Stimulated activated naive CD8-positive, alpha-beta T cell treated with anti-CD3 and anti-CD28 coated beads, Interleukin-15, Interleukin-2, amounts not matched to agents 100 ng/mL and 50 ng/mL, for 24 hours (primary cell): ENCODE data around the gene CLDN10.
"Not testable (repeated sequence)": the region's sequence is repeated elsewhere in the genome, so short reads cannot be mapped to it uniquely, and the experiment has no call there.

ENCODE experiments used
- H3K27ac Mint-ChIP-seq: one replicate; pipeline ENCODE4 v1.8.0; 2021; ENCODE audit warnings: mild to moderate bottlenecking, mixed read lengths
- H3K27me3 Mint-ChIP-seq: one replicate; pipeline ENCODE4 v1.8.0; 2021; ENCODE audit warnings: mixed read lengths
- H3K36me3 Mint-ChIP-seq: one replicate; pipeline ENCODE4 v1.8.0; 2021; ENCODE audit warnings: low read depth, mixed read lengths
- H3K4me1 Mint-ChIP-seq: one replicate; pipeline ENCODE4 v1.8.0; 2021; ENCODE audit warnings: low read depth, mixed read lengths
- H3K4me3 Mint-ChIP-seq: one replicate; pipeline ENCODE4 v1.8.0; 2021; ENCODE audit warnings: mild to moderate bottlenecking, mixed read lengths
- H3K9me3 Mint-ChIP-seq: one replicate; pipeline ENCODE4 v1.8.0; 2021; ENCODE audit warnings: mixed read lengths

The CLDN10 gene

GRCh38 chr13:95560387-95560786 lies 7.9 kb downstream of the CLDN10 start:
- Mint-ChIP-seq H3K4me3 (no peak overlapping the region), H3K9me3 (no peaks in the 10 kb centered on the region), H3K27me3 (peaks cover 39% of the 10 kb centered on the region), H3K4me1 (no peaks in the 10 kb centered on the region), H3K27ac (no peak overlapping the region), H3K36me3 (no peaks in the 10 kb centered on the region)

- Mint-ChIP-seq H3K4me3 (no peak overlapping the region), H3K9me3 (no peaks in the 10 kb centered on the region), H3K27ac (no peak overlapping the region), H3K4me1 (no peaks in the 10 kb centered on the region), H3K36me3 (no peaks in the 10 kb centered on the region), H3K27me3 (peaks cover 42% of the 10 kb centered on the region)
These were observed 11.6 kb downstream of the CLDN10 start for GRCh38 chr13:95564091-95564490.

- H3K36me3 Mint-ChIP-seq, result no peaks in the 10 kb centered on the region
- no peak overlapping the region for H3K27ac Mint-ChIP-seq
- peaks cover 42% of the 10 kb centered on the region for H3K27me3 Mint-ChIP-seq
- H3K9me3 Mint-ChIP-seq, result no peaks in the 10 kb centered on the region
- no peak overlapping the region for H3K4me3 Mint-ChIP-seq
- H3K4me1 Mint-ChIP-seq, result no peaks in the 10 kb centered on the region
These were observed 12.3 kb downstream of the CLDN10 start for GRCh38 chr13:95564733-95565291.

GRCh38 chr13:95565758-95566157 lies 13.2 kb downstream of the CLDN10 start:
- H3K4me3 Mint-ChIP-seq, H3K9me3 Mint-ChIP-seq, H3K36me3 Mint-ChIP-seq, H3K4me1 Mint-ChIP-seq, H3K27ac Mint-ChIP-seq: not testable (repeated sequence)
- H3K27me3 Mint-ChIP-seq, result peaks cover 41% of the 10 kb centered on the region

- no peak overlapping the region for H3K4me3 Mint-ChIP-seq
- H3K27ac Mint-ChIP-seq, result no peak overlapping the region
- H3K27me3 Mint-ChIP-seq, result peaks cover 39% of the 10 kb centered on the region
- no peaks in the 10 kb centered on the region for H3K9me3 Mint-ChIP-seq
- H3K36me3 Mint-ChIP-seq, result no peaks in the 10 kb centered on the region
- H3K4me1 Mint-ChIP-seq, result no peaks in the 10 kb centered on the region
These were observed 15.6 kb downstream of the CLDN10 start for GRCh38 chr13:95568131-95568530.

- no peak overlapping the region for H3K27ac Mint-ChIP-seq
- H3K9me3 Mint-ChIP-seq, result no peaks in the 10 kb centered on the region
- no peaks in the 10 kb centered on the region for H3K36me3 Mint-ChIP-seq
- peaks cover 33% of the 10 kb centered on the region for H3K27me3 Mint-ChIP-seq
- H3K4me1 Mint-ChIP-seq, result no peaks in the 10 kb centered on the region
- no peak overlapping the region for H3K4me3 Mint-ChIP-seq
These were observed 17.5 kb downstream of the CLDN10 start for GRCh38 chr13:95570016-95570415.

- no peaks in the 10 kb centered on the region for H3K4me1 Mint-ChIP-seq
- no peaks in the 10 kb centered on the region for H3K9me3 Mint-ChIP-seq
- H3K27ac Mint-ChIP-seq, result no peak overlapping the region
- no peak overlapping the region for H3K4me3 Mint-ChIP-seq
- no peaks in the 10 kb centered on the region for H3K36me3 Mint-ChIP-seq
- H3K27me3 Mint-ChIP-seq, result peaks cover 26% of the 10 kb centered on the region
These were observed 19.4 kb downstream of the CLDN10 start for GRCh38 chr13:95571941-95572340.

- Mint-ChIP-seq H3K4me1 (no peaks in the 10 kb centered on the region), H3K9me3 (no peaks in the 10 kb centered on the region), H3K4me3 (no peak overlapping the region), H3K36me3 (no peaks in the 10 kb centered on the region), H3K27ac (no peak overlapping the region), H3K27me3 (peaks cover 20% of the 10 kb centered on the region)
These were observed 20.7 kb downstream of the CLDN10 start for GRCh38 chr13:95573221-95573620.

- Mint-ChIP-seq H3K9me3 (no peaks in the 10 kb centered on the region), H3K36me3 (no peaks in the 10 kb centered on the region), H3K27ac (no peak overlapping the region), H3K27me3 (peaks cover 3% of the 10 kb centered on the region), H3K4me1 (no peaks in the 10 kb centered on the region), H3K4me3 (no peak overlapping the region)
These were observed 26.8 kb downstream of the CLDN10 start for GRCh38 chr13:95579303-95579702.

GRCh38 chr13:95585867-95586266 lies 33.3 kb downstream of the CLDN10 start:
- no peak overlapping the region for H3K27ac Mint-ChIP-seq
- H3K9me3 Mint-ChIP-seq, result no peaks in the 10 kb centered on the region
- no peaks in the 10 kb centered on the region for H3K36me3 Mint-ChIP-seq
- no peaks in the 10 kb centered on the region for H3K4me1 Mint-ChIP-seq
- peaks cover 6% of the 10 kb centered on the region for H3K27me3 Mint-ChIP-seq
- H3K4me3 Mint-ChIP-seq, result no peak overlapping the region

- Mint-ChIP-seq H3K27ac (no peak overlapping the region), H3K36me3 (no peaks in the 10 kb centered on the region), H3K4me1 (no peaks in the 10 kb centered on the region), H3K4me3 (no peak overlapping the region), H3K27me3 (peaks cover 20% of the 10 kb centered on the region), H3K9me3 (no peaks in the 10 kb centered on the region)
These were observed 35.6 kb downstream of the CLDN10 start for GRCh38 chr13:95588134-95588533.

GRCh38 chr13:95588721-95589120 lies 36.2 kb downstream of the CLDN10 start:
- peaks cover 20% of the 10 kb centered on the region for H3K27me3 Mint-ChIP-seq
- H3K36me3 Mint-ChIP-seq, result no peaks in the 10 kb centered on the region
- no peak overlapping the region for H3K27ac Mint-ChIP-seq
- no peak overlapping the region for H3K4me3 Mint-ChIP-seq
- no peaks in the 10 kb centered on the region for H3K4me1 Mint-ChIP-seq
- H3K9me3 Mint-ChIP-seq, result no peaks in the 10 kb centered on the region

- H3K9me3 Mint-ChIP-seq, result no peaks in the 10 kb centered on the region
- H3K27ac Mint-ChIP-seq, result no peak overlapping the region
- H3K36me3 Mint-ChIP-seq, result no peaks in the 10 kb centered on the region
- H3K4me3 Mint-ChIP-seq, result no peak overlapping the region
- H3K27me3 Mint-ChIP-seq, result peaks cover 28% of the 10 kb centered on the region
- H3K4me1 Mint-ChIP-seq, result no peaks in the 10 kb centered on the region
These were observed 40.9 kb downstream of the CLDN10 start for GRCh38 chr13:95593462-95593861.

GRCh38 chr13:95596701-95597100 lies 44.2 kb downstream of the CLDN10 start:
- H3K4me3 Mint-ChIP-seq, result no peak overlapping the region
- no peaks in the 10 kb centered on the region for H3K9me3 Mint-ChIP-seq
- H3K36me3 Mint-ChIP-seq, result no peaks in the 10 kb centered on the region
- no peak overlapping the region for H3K27ac Mint-ChIP-seq
- H3K4me1 Mint-ChIP-seq, result no peaks in the 10 kb centered on the region
- peaks cover 26% of the 10 kb centered on the region for H3K27me3 Mint-ChIP-seq

- H3K36me3 Mint-ChIP-seq, result no peaks in the 10 kb centered on the region
- peaks cover 27% of the 10 kb centered on the region for H3K27me3 Mint-ChIP-seq
- no peak overlapping the region for H3K27ac Mint-ChIP-seq
- no peak overlapping the region for H3K4me3 Mint-ChIP-seq
- no peaks in the 10 kb centered on the region for H3K9me3 Mint-ChIP-seq
- H3K4me1 Mint-ChIP-seq, result no peaks in the 10 kb centered on the region
These were observed 48.7 kb downstream of the CLDN10 start for GRCh38 chr13:95601216-95601615.

- Mint-ChIP-seq H3K4me1 (no peaks in the 10 kb centered on the region), H3K27ac (no peak overlapping the region), H3K27me3 (peaks cover 27% of the 10 kb centered on the region), H3K4me3 (no peak overlapping the region), H3K36me3 (no peaks in the 10 kb centered on the region), H3K9me3 (no peaks in the 10 kb centered on the region)
These were observed 49.4 kb downstream of the CLDN10 start for GRCh38 chr13:95601906-95602305.
